IPS-15b (cell line): Measurements from ENCODE around the gene CACNG6.

ENCODE experiments used
- H3K27me3 ChIP-seq: one replicate; pipeline ENCODE4 v1.6.1; 2013; ENCODE audit warnings: low read length; ENCODE audit not compliant: control insufficient read depth, insufficient read depth
- H3K36me3 ChIP-seq: one replicate; pipeline ENCODE4 v1.6.1; 2013; ENCODE audit warnings: low read length; ENCODE audit not compliant: control insufficient read depth, insufficient read depth
- H3K4me1 ChIP-seq: one replicate; pipeline ENCODE4 v1.6.1; 2013; ENCODE audit warnings: mild to moderate bottlenecking, low read length; ENCODE audit not compliant: control insufficient read depth, insufficient read depth
- H3K4me3 ChIP-seq: one replicate; pipeline ENCODE4 v1.5.1; 2013; ENCODE audit warnings: low read depth, low read length
- H3K9ac ChIP-seq: one replicate; pipeline ENCODE4 v1.6.1; 2013; ENCODE audit warnings: low read depth, mild to moderate bottlenecking, low read length
- H3K9me3 ChIP-seq: one replicate; pipeline ENCODE4 v1.6.1; 2013; ENCODE audit warnings: mild to moderate bottlenecking, low read length; ENCODE audit not compliant: control insufficient read depth, insufficient read depth

CACNG6 gene

GRCh38 chr19:53977429-53977990 is 13.9 kb upstream of the CACNG6 start:
- H3K27me3 ChIP-seq = no peaks in the 10 kb centered on the region
- peak overlapping the region; percentile 76 for H3K4me3 ChIP-seq

GRCh38 chr19:53977991-53978731 is 13.3 kb upstream of the CACNG6 start:
- Histone ChIP-seq H3K27me3 (no peaks in the 10 kb centered on the region), H3K9me3 (no peaks in the 10 kb centered on the region), H3K36me3 (no peaks in the 10 kb centered on the region), H3K4me1 (no peaks in the 10 kb centered on the region), H3K9ac (no peak overlapping the region), H3K4me3 (peak overlapping the region; percentile 76)

More at GRCh38 chr19:53977429-53977990, 13.9 kb upstream of the CACNG6 start:
- H3K9ac ChIP-seq = no peak overlapping the region
- no peaks in the 10 kb centered on the region for H3K9me3 ChIP-seq
- no peaks in the 10 kb centered on the region for H3K36me3 ChIP-seq
- no peaks in the 10 kb centered on the region for H3K4me1 ChIP-seq

GRCh38 chr19:53978975-53979801 is 12.2 kb upstream of the CACNG6 start:
- Histone ChIP-seq H3K27me3 (peaks cover 9% of the 10 kb centered on the region), H3K4me1 (no peaks in the 10 kb centered on the region), H3K4me3 (peak overlapping the region; percentile 78), H3K9me3 (no peaks in the 10 kb centered on the region), H3K9ac (no peak overlapping the region), H3K36me3 (no peaks in the 10 kb centered on the region)

GRCh38 chr19:53980539-53981375 is 10.7 kb upstream of the CACNG6 start:
- no peaks in the 10 kb centered on the region for H3K36me3 ChIP-seq
- no peaks in the 10 kb centered on the region for H3K9me3 ChIP-seq
- H3K27me3 ChIP-seq = peaks cover 16% of the 10 kb centered on the region
- no peaks in the 10 kb centered on the region for H3K4me1 ChIP-seq
- H3K9ac ChIP-seq = no peak overlapping the region
- H3K4me3 ChIP-seq = peak overlapping the region; percentile 78

GRCh38 chr19:53981376-53981951 is 10.0 kb upstream of the CACNG6 start:
- Histone ChIP-seq H3K4me3 (peak overlapping the region; percentile 10), H3K9ac (no peak overlapping the region), H3K27me3 (peaks cover 16% of the 10 kb centered on the region), H3K4me1 (no peaks in the 10 kb centered on the region), H3K36me3 (no peaks in the 10 kb centered on the region), H3K9me3 (no peaks in the 10 kb centered on the region)

GRCh38 chr19:53982001-53982451 is 9.4 kb upstream of the CACNG6 start:
- Histone ChIP-seq H3K9me3 (no peaks in the 10 kb centered on the region), H3K36me3 (no peaks in the 10 kb centered on the region), H3K9ac (no peak overlapping the region), H3K4me1 (no peaks in the 10 kb centered on the region), H3K4me3 (peak overlapping the region; percentile 51), H3K27me3 (peaks cover 16% of the 10 kb centered on the region)

GRCh38 chr19:53982611-53983010 is 8.8 kb upstream of the CACNG6 start:
- H3K27me3 ChIP-seq = peaks cover 16% of the 10 kb centered on the region
- H3K36me3 ChIP-seq = no peaks in the 10 kb centered on the region
- no peaks in the 10 kb centered on the region for H3K9me3 ChIP-seq
- H3K4me1 ChIP-seq = no peaks in the 10 kb centered on the region
- H3K9ac ChIP-seq = no peak overlapping the region
- no peak overlapping the region for H3K4me3 ChIP-seq

- no peaks in the 10 kb centered on the region for H3K4me1 ChIP-seq
- no peak overlapping the region for H3K4me3 ChIP-seq
- H3K9me3 ChIP-seq = no peaks in the 10 kb centered on the region
- no peaks in the 10 kb centered on the region for H3K36me3 ChIP-seq
- no peak overlapping the region for H3K9ac ChIP-seq
- H3K27me3 ChIP-seq = peaks cover 19% of the 10 kb centered on the region
Measured at GRCh38 chr19:53983457-53984289, 7.8 kb upstream of the CACNG6 start.

- Histone ChIP-seq H3K9ac (no peak overlapping the region), H3K36me3 (no peaks in the 10 kb centered on the region)
Measured at GRCh38 chr19:53985863-53986262, 5.6 kb upstream of the CACNG6 start.

GRCh38 chr19:53988981-53989380 is 2.5 kb upstream of the CACNG6 start:
- Histone ChIP-seq H3K9me3 (no peaks in the 10 kb centered on the region), H3K4me3 (no peak overlapping the region), H3K36me3 (no peaks in the 10 kb centered on the region), H3K27me3 (peaks cover 31% of the 10 kb centered on the region), H3K9ac (no peak overlapping the region), H3K4me1 (peaks cover 3% of the 10 kb centered on the region)

More at GRCh38 chr19:53985863-53986262, 5.6 kb upstream of the CACNG6 start:
- Histone ChIP-seq H3K9me3 (no peaks in the 10 kb centered on the region), H3K27me3 (peaks cover 19% of the 10 kb centered on the region), H3K4me3 (no peak overlapping the region), H3K4me1 (peaks cover 3% of the 10 kb centered on the region)
